HG03469 (cell line): ENCODE measurements around the gene HOXD12.

Experiments
- ATAC-seq: cut with Tn5 transposase; IDR thresholded peaks from one replicate; pipeline ENCODE4 v1.9.1; 2021; ENCODE audit warnings: mild to moderate bottlenecking, moderate library complexity, moderate number of reproducible peaks; ENCODE audit not compliant: unreplicated experiment

HOXD12 gene

GRCh38 chr2:176130957-176131847 is 31.6 kb downstream of the HOXD12 start:
- no peak for ATAC-seq

GRCh38 chr2:176131848-176132158 is 32.2 kb downstream of the HOXD12 start:
- ATAC-seq, result no peak

- ATAC-seq, result no peak
Observed at GRCh38 chr2:176132205-176133171, 32.9 kb downstream of the HOXD12 start.

GRCh38 chr2:176133389-176133788 is 33.8 kb downstream of the HOXD12 start:
- ATAC-seq, result no peak

GRCh38 chr2:176134035-176134434 is 34.4 kb downstream of the HOXD12 start:
- ATAC-seq, result no peak

- no peak for ATAC-seq
Observed at GRCh38 chr2:176135035-176135440, 35.4 kb downstream of the HOXD12 start.

- no peak for ATAC-seq
Observed at GRCh38 chr2:176136374-176137251, 37.0 kb downstream of the HOXD12 start.

- no peak for ATAC-seq
Observed at GRCh38 chr2:176137252-176137580, 37.6 kb downstream of the HOXD12 start.

GRCh38 chr2:176137906-176138305 is 38.3 kb downstream of the HOXD12 start:
- ATAC-seq, result no peak

GRCh38 chr2:176138526-176138922 is 38.9 kb downstream of the HOXD12 start:
- no peak for ATAC-seq

- no peak for ATAC-seq
Observed at GRCh38 chr2:176138923-176139660, 39.5 kb downstream of the HOXD12 start.

GRCh38 chr2:176139661-176140512 is 40.3 kb downstream of the HOXD12 start:
- ATAC-seq, result no peak

GRCh38 chr2:176140513-176141317 is 41.1 kb downstream of the HOXD12 start:
- ATAC-seq, result no peak

GRCh38 chr2:176142281-176142680 is 42.7 kb downstream of the HOXD12 start:
- ATAC-seq, result no peak

- no peak for ATAC-seq
Observed at GRCh38 chr2:176145085-176145969, 45.7 kb downstream of the HOXD12 start.

- no peak for ATAC-seq
Observed at GRCh38 chr2:176146101-176146500, 46.5 kb downstream of the HOXD12 start.

GRCh38 chr2:176146645-176147044 is 47.0 kb downstream of the HOXD12 start:
- ATAC-seq, result no peak
